Stimulated activated CD4-positive, alpha-beta T cell treated with anti-CD3 and anti-CD28 coated beads, Interleukin-4, amount 100 ng/mL, for 24 hours (primary cell): ENCODE results near the gene HACD1.

ENCODE experiments used
- DNase-seq: peaks from one replicate; pipeline ENCODE4 v3.0.0-alpha.2; 2020

HACD1 gene

GRCh38 chr10:17576768-17577167 is 40.4 kb downstream of the HACD1 start:
- no peak for DNase-seq

GRCh38 chr10:17564911-17565310 is 52.3 kb downstream of the HACD1 start:
- no peak for DNase-seq

GRCh38 chr10:17563452-17563851 is 53.7 kb downstream of the HACD1 start:
- no peak for DNase-seq

GRCh38 chr10:17562614-17563013 is 54.6 kb downstream of the HACD1 start:
- no peak for DNase-seq

- no peak for DNase-seq
Measured at GRCh38 chr10:17561111-17561510, 56.1 kb downstream of the HACD1 start.

- no peak for DNase-seq
Measured at GRCh38 chr10:17557459-17557858, 59.7 kb downstream of the HACD1 start.

- no peak for DNase-seq
Measured at GRCh38 chr10:17548770-17549169, 68.4 kb downstream of the HACD1 start.

- no peak for DNase-seq
Measured at GRCh38 chr10:17548162-17548561, 69.0 kb downstream of the HACD1 start.

GRCh38 chr10:17547060-17547459 is 70.1 kb downstream of the HACD1 start:
- DNase-seq: no peak

- no peak for DNase-seq
Measured at GRCh38 chr10:17544465-17544864, 72.7 kb downstream of the HACD1 start.
